HepG2 (cell line): Measurements from ENCODE around the gene METRN. TPM values are rescaled to one million over a fixed set of nuclear protein-coding genes. Genes with fewer than 3 reads are reported as not detected.
A peak's percentile ranks its signal among the peaks of the same experiment; 100 is the strongest.

Experiments used
- AGO1 ChIP-seq: fragments of 200-400 bp; formaldehyde crosslinking; IDR thresholded peaks from 2 replicates; pipeline ENCODE4 v1.6.1; 2017; ENCODE audit warnings: mild to moderate bottlenecking, low read depth, low read length, moderate library complexity; ENCODE audit not compliant: poor library complexity, severe bottlenecking
- AGO2 ChIP-seq: fragments of 200-400 bp; formaldehyde crosslinking; optimal IDR thresholded peaks from 2 replicates; pipeline ENCODE3; 2017; ENCODE audit warnings: mild to moderate bottlenecking, low read depth, low read length, moderate library complexity
- HIVEP1 ChIP-seq: sonication (generic); formaldehyde crosslinking; IDR thresholded peaks from 2 replicates; pipeline ENCODE4 v1.4.0; 2020; ENCODE audit warnings: mild to moderate bottlenecking, missing genetic modification reagents
- HNRNPL ChIP-seq: fragments of 200-400 bp; formaldehyde crosslinking; IDR thresholded peaks from 2 replicates; pipeline ENCODE4 v1.6.1; 2017; ENCODE audit warnings: mild to moderate bottlenecking, low read depth, low read length
- IRF2 ChIP-seq: IDR thresholded peaks from 2 replicates; pipeline ENCODE4 v1.6.1; 2018; ENCODE audit warnings: missing genetic modification reagents, missing compliant biosample characterization
- KDM5B ChIP-seq: sonication (generic); formaldehyde crosslinking; IDR thresholded peaks from 2 replicates; pipeline ENCODE4 v1.4.0; 2020; ENCODE audit warnings: missing genetic modification reagents, mild to moderate bottlenecking, borderline replicate concordance
- MIER3 ChIP-seq: IDR thresholded peaks from 2 replicates; pipeline ENCODE4 v1.6.1; 2016; ENCODE audit warnings: missing compliant biosample characterization, borderline replicate concordance
- NCOA2 ChIP-seq: sonication (generic); formaldehyde crosslinking; IDR thresholded peaks from 2 replicates; pipeline ENCODE4 v1.8.0; 2022; ENCODE audit warnings: inconsistent platforms
- POLR2G ChIP-seq: fragments of 200-400 bp; formaldehyde crosslinking; IDR thresholded peaks from 2 replicates; pipeline ENCODE4 v1.6.1; 2018; ENCODE audit warnings: mild to moderate bottlenecking, low read depth, low read length, moderate library complexity
- SIN3B ChIP-seq: fragments of 150-350 bp; IDR thresholded peaks from 2 replicates; pipeline ENCODE4 v1.6.1; 2014; ENCODE audit warnings: low read length
- SKIL ChIP-seq: sonication (generic); formaldehyde crosslinking; IDR thresholded peaks from 2 replicates; pipeline ENCODE4 v1.8.0; 2022; ENCODE audit warnings: missing genetic modification reagents, mild to moderate bottlenecking, moderate library complexity, borderline replicate concordance
- TFAP4 ChIP-seq: sonication (generic); IDR thresholded peaks from 2 replicates; pipeline ENCODE4 v1.6.1; 2016; ENCODE audit warnings: low read depth, borderline replicate concordance
- TRIM24 ChIP-seq: sonication (generic); formaldehyde crosslinking; IDR thresholded peaks from 2 replicates; pipeline ENCODE4 v1.8.0; 2022; ENCODE audit warnings: mild to moderate bottlenecking, missing genetic modification reagents
- ZBTB38 ChIP-seq: sonication (generic); formaldehyde crosslinking; IDR thresholded peaks from 2 replicates; pipeline ENCODE4 v1.5.1; 2020; ENCODE audit warnings: mild to moderate bottlenecking, missing genetic modification reagents
- ZFX ChIP-seq: sonication (generic); formaldehyde crosslinking; IDR thresholded peaks from 2 replicates; pipeline ENCODE4 v1.4.0; 2020; ENCODE audit warnings: mild to moderate bottlenecking, low read depth, missing genetic modification reagents, moderate library complexity
- ZNF777 ChIP-seq: sonication (generic); formaldehyde crosslinking; IDR thresholded peaks from 2 replicates; pipeline ENCODE4 v1.4.0; 2020; ENCODE audit warnings: missing genetic modification reagents
- polyA plus RNA-seq, 8 experiments: library from polyadenylated mRNA; depleted of rRNA in 3 of 8; stranded (reverse) in 7 of 8; unstranded in 1 of 8; fragments of >200 nt; fragmentation: Illumina TruSeq in 4 of 8; extraction: Trizol in 4 of 8; gene quantifications; 2 replicates each; pipeline versions ENCODE4 v1.2.1 to v1.2.3, GENCODE V29; 2011 to 2016; ENCODE audit warnings: low read depth in 4 of 8, missing spikeins in 1 of 8, mixed read lengths in 1 of 8; ENCODE audit not compliant: insufficient read depth in 1 of 8
- total RNA-seq, 5 experiments: library from RNA; depleted of rRNA; stranded (reverse); fragments of >200 nt; fragmentation: Illumina TruSeq; extraction: Trizol; gene quantifications; 2 replicates each; pipeline ENCODE4 v1.2.3, GENCODE V29; 2016; ENCODE audit warnings: low read depth in 1 of 5
- TF ChIP-seq, protein P1 (sequence below): sonication (generic); formaldehyde crosslinking; IDR thresholded peaks from 2 replicates; pipeline ENCODE4 v1.5.1; 2020; ENCODE audit warnings: mild to moderate bottlenecking, missing genetic modification reagents, moderate library complexity
- TF ChIP-seq, protein P2 (sequence below): sonication (generic); formaldehyde crosslinking; IDR thresholded peaks from 2 replicates; pipeline ENCODE4 v1.4.0; 2020; ENCODE audit warnings: missing genetic modification reagents
- TF ChIP-seq, protein P3 (sequence below): sonication (generic); formaldehyde crosslinking; IDR thresholded peaks from 2 replicates; pipeline ENCODE4 v1.4.0; 2020; ENCODE audit warnings: missing genetic modification reagents

METRN gene
- total and polyA plus RNA-seq, 2 of the 13 experiments (the other 11 are each of a cell fraction or from before 2014, with no cell fraction given), result 25.5 to 46.1 TPM

- 0 out of 2 replicates have a peak, but pooled peaks have one; percentile 17 for TF ChIP-seq IRF2 (CRISPR knock-in tag)
- peak; percentile 75 for TF ChIP-seq AGO1
- TF ChIP-seq AGO2, result peak; percentile 79
- no peak for TF ChIP-seq SIN3B
- TF ChIP-seq MIER3 (CRISPR knock-in tag), result no peak
- TF ChIP-seq SKIL (CRISPR knock-in tag), result no peak
- TF ChIP-seq TRIM24 (CRISPR knock-in tag), result 0 out of 2 replicates have a peak, but pooled peaks have one; percentile 35
- TF ChIP-seq HNRNPL, result peak; percentile 68; the same call in 1 of the 2 replicates
- TF ChIP-seq ZBTB38 (CRISPR knock-in tag), result peak; percentile 48
- peak; percentile 65; the same call in 1 of the 2 replicates for TF ChIP-seq KDM5B (CRISPR knock-in tag)
- TF ChIP-seq NCOA2, result peak; percentile 27; the same call in 1 of the 2 replicates
- TF ChIP-seq, protein P1, sequence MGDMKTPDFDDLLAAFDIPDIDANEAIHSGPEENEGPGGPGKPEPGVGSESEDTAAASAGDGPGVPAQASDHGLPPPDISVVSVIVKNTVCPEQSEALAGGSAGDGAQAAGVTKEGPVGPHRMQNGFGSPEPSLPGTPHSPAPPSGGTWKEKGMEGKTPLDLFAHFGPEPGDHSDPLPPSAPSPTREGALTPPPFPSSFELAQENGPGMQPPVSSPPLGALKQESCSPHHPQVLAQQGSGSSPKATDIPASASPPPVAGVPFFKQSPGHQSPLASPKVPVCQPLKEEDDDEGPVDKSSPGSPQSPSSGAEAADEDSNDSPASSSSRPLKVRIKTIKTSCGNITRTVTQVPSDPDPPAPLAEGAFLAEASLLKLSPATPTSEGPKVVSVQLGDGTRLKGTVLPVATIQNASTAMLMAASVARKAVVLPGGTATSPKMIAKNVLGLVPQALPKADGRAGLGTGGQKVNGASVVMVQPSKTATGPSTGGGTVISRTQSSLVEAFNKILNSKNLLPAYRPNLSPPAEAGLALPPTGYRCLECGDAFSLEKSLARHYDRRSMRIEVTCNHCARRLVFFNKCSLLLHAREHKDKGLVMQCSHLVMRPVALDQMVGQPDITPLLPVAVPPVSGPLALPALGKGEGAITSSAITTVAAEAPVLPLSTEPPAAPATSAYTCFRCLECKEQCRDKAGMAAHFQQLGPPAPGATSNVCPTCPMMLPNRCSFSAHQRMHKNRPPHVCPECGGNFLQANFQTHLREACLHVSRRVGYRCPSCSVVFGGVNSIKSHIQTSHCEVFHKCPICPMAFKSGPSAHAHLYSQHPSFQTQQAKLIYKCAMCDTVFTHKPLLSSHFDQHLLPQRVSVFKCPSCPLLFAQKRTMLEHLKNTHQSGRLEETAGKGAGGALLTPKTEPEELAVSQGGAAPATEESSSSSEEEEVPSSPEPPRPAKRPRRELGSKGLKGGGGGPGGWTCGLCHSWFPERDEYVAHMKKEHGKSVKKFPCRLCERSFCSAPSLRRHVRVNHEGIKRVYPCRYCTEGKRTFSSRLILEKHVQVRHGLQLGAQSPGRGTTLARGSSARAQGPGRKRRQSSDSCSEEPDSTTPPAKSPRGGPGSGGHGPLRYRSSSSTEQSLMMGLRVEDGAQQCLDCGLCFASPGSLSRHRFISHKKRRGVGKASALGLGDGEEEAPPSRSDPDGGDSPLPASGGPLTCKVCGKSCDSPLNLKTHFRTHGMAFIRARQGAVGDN (CRISPR knock-in tag), result peak; percentile 46; the same call in 1 of the 2 replicates
- TF ChIP-seq, protein P2, sequence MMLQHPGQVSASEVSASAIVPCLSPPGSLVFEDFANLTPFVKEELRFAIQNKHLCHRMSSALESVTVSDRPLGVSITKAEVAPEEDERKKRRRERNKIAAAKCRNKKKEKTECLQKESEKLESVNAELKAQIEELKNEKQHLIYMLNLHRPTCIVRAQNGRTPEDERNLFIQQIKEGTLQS (CRISPR knock-in tag), result 0 out of 2 replicates have a peak, but pooled peaks have one; percentile 10
- peak; percentile 21; the same call in 1 of the 2 replicates for TF ChIP-seq ZFX (CRISPR knock-in tag)
- 0 out of 2 replicates have a peak, but pooled peaks have one; percentile 13 for TF ChIP-seq HIVEP1 (CRISPR knock-in tag)
- TF ChIP-seq, protein P3, sequence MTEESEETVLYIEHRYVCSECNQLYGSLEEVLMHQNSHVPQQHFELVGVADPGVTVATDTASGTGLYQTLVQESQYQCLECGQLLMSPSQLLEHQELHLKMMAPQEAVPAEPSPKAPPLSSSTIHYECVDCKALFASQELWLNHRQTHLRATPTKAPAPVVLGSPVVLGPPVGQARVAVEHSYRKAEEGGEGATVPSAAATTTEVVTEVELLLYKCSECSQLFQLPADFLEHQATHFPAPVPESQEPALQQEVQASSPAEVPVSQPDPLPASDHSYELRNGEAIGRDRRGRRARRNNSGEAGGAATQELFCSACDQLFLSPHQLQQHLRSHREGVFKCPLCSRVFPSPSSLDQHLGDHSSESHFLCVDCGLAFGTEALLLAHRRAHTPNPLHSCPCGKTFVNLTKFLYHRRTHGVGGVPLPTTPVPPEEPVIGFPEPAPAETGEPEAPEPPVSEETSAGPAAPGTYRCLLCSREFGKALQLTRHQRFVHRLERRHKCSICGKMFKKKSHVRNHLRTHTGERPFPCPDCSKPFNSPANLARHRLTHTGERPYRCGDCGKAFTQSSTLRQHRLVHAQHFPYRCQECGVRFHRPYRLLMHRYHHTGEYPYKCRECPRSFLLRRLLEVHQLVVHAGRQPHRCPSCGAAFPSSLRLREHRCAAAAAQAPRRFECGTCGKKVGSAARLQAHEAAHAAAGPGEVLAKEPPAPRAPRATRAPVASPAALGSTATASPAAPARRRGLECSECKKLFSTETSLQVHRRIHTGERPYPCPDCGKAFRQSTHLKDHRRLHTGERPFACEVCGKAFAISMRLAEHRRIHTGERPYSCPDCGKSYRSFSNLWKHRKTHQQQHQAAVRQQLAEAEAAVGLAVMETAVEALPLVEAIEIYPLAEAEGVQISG, result 0 out of 2 replicates have a peak, but pooled peaks have one; percentile 10
- peak; percentile 53; the same call in 1 of the 2 replicates for TF ChIP-seq TFAP4
- TF ChIP-seq POLR2G, result no peak
- TF ChIP-seq ZNF777 (CRISPR knock-in tag), result no peak
Measured at GRCh38 chr16:675884-676564, 38.9 kb upstream of the METRN start (continued).
